GM12872 (cell line): Measurements from ENCODE around the gene CERS1.
A peak's percentile ranks its signal among the peaks of the same experiment; 100 is the strongest.

ENCODE experiments used
- CTCF ChIP-seq: IDR thresholded peaks from 3 replicates; pipeline ENCODE4 v1.5.1; 2011; ENCODE audit warnings: low read depth, mild to moderate bottlenecking, low read length, moderate library complexity; ENCODE audit not compliant: insufficient read depth

The CERS1 gene

GRCh38 chr19:18924684-18925213 lies 28.8 kb upstream of the CERS1 start:
- no peak for TF ChIP-seq CTCF

GRCh38 chr19:18922228-18922985 lies 26.4 kb upstream of the CERS1 start:
- TF ChIP-seq CTCF: no peak

GRCh38 chr19:18921593-18921992 lies 25.6 kb upstream of the CERS1 start:
- TF ChIP-seq CTCF: no peak

- TF ChIP-seq CTCF: no peak
These were observed 24.4 kb upstream of the CERS1 start for GRCh38 chr19:18920400-18920799.

GRCh38 chr19:18919900-18920214 lies 23.9 kb upstream of the CERS1 start:
- no peak for TF ChIP-seq CTCF

- no peak for TF ChIP-seq CTCF
These were observed 23.3 kb upstream of the CERS1 start, which contains the start of the genes COPE and DDX49 for GRCh38 chr19:18919086-18919899. Gene COPE (minus strand): TSS chr19:18919387. CDS start chr19:18919348, 39 bp downstream. Gene DDX49 (plus strand): TSS chr19:18919715. CDS start chr19:18919742, 27 bp downstream.

GRCh38 chr19:18915639-18916038 lies 19.7 kb upstream of the CERS1 start:
- peak; percentile 47 for TF ChIP-seq CTCF
